NCI-H510A treated with DMSO at 0.1 percent for 48 hours (cell line): ENCODE results near the gene ADIPOQ.
"Not testable (repeated sequence)": the region's sequence is repeated elsewhere in the genome, so short reads cannot be mapped to it uniquely, and the experiment has no call there.

Experiments used
- DNase-seq: peaks from one replicate; lab custom pipeline; 2025; lab: John Stamatoyannopoulos, UW

ADIPOQ gene

DNA sequence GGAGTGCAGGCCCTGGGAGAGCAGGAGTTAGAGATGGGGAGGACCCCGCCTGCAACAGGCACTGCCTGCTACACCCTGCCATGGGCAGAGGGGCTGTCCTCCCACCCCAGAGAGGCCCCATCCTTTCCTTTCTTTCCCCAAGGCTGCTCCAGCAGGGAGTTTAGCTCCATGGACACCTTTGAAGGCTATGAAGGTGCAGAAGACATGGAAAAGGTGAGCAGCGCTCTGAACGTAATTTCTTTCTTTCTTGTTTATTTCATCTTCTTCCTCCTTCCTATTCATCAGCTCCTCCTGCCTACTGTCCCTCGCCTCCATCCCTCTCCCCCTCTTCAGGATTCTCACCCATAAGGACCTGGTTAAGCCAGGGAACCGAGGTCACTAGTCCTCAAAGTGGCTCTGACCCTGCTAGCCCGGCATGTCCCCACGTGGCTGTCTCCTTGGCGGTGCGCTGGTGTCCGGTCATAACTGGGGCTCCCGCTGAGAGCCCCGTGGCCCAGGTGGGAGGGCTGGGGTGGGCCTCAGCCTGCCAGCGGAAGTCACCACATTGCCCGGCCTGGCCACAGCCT lies 16.0 kb upstream of the ADIPOQ start:
- DNase-seq, result no peak

- peak; percentile 85 for DNase-seq
These were observed 15.3 kb upstream of the ADIPOQ start for GRCh38 chr3:186826976-186827857.

DNA sequence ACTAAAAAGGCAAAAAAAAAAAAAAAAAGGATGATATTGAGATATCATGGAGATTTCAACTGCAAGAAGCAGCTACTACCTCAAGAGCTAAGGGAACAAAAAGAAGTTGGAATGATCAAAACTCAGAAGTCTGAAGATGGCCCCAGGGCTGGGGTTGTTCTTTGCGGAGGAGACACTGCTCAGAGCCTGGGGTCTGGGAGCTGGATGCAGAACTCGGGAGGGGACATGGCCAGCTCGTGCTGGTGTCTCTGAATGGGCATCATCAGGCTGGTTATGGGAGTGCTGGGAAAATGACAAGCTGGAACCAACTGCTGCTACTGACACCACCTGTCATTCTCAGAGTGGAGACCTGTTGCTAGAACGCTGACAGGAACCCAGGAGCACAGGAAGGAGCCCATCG lies 14.2 kb upstream of the ADIPOQ start:
- DNase-seq, result no peak

DNA sequence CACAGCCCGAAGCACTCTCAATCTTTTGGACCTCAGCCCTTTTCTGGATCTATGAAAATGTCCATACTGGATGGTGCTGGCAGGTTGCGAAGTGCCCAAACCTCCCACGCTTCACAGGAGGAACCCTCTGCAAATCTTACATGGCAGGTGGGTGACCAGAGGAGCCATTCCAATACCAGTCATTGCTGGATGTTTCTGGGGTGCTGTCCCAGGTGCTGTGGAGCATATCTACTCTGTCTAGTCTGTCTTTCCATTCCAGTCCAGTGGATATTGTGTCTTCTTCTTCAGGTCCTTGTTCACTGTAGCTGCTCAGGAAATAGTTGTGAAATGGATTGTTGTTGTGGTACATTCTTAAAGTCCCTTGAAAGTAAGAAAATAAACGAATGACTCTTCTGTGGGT lies 10.7 kb upstream of the ADIPOQ start:
- DNase-seq, result no peak

GRCh38 chr3:186832276-186832675 lies 10.2 kb upstream of the ADIPOQ start:
- no peak for DNase-seq

DNA sequence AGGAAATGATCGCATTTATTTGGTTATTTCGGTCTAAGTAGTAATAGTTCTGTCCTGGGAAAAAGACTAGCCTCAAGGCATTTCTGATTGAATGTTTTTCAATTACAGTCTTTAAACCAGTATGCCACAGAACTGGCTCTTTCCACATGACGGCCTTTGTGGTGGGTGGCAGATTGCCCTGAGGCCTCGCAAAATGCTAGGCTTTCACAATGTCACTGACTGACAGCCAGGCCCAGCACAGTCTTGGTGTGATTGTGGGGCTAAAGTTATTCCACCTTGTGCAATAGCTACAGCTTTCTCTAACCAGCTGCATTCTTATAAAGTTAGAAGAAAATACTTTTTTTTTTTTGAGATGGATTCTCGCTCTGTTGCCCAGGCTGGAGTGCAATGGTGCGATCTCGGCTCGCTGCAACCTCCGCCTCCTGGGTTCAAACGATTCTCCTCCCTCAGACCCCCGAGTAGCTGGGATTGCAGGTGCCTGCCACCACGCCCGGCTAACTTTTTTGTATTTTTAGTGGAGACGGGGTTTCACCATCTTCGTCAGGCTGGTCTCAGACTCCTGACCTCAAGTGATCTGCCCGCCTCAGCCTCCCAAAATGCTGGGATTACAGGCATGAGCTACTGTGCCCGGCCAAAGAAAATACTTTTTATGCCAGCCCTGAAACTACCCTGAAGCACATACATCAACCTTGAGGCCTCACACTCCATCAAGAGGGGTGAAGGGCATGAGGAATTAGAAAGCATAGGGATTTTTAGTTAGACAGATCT lies 2.5 kb upstream of the ADIPOQ start:
- no peak for DNase-seq

GRCh38 chr3:186841620-186842019 lies 890 bp upstream of the ADIPOQ start:
- DNase-seq, result no peak

GRCh38 chr3:186843039-186843432 lies 526 bp downstream of the ADIPOQ start:
- no peak for DNase-seq

- DNase-seq, result no peak
These were observed 2.4 kb downstream of the ADIPOQ start for GRCh38 chr3:186844908-186845307.

DNA sequence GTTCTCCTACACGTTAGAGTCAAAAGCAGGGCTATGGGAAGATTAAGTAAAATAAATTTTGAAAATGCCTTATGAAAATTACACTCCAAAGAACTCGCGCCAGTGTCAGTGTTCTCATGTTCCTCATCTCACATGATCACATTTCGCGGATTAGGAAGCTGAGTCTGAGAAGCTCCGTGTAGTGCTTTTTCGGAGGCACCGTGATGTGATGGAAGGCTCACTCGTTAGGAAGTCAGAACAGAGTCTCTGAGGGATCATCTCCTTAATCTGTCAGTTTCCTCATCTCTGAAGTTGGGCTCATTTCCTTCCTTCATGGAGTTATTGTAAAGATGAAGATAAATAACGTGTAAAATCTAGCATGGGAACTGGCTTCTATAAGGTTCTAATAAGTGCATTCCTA lies 3.2 kb downstream of the ADIPOQ start:
- DNase-seq, result no peak

DNA sequence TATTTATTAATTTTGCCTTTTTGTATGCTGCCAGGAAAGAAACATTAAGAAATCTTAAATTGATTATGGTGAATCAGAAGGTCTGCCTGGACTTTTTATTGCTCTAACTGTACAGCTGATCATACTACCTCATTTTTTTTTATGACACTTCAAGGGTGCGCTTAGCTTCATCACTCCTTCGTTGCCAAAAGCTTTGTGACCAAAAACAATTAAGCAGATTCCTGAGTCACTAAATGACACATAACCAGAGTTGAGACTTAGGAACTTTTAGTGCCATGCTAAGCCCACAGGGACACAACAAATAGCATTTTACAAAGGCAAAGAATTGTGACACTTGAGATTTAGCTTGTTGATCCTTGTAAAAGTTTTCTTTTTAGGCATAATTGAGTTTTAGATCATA lies 4.9 kb downstream of the ADIPOQ start:
- no peak for DNase-seq

DNA sequence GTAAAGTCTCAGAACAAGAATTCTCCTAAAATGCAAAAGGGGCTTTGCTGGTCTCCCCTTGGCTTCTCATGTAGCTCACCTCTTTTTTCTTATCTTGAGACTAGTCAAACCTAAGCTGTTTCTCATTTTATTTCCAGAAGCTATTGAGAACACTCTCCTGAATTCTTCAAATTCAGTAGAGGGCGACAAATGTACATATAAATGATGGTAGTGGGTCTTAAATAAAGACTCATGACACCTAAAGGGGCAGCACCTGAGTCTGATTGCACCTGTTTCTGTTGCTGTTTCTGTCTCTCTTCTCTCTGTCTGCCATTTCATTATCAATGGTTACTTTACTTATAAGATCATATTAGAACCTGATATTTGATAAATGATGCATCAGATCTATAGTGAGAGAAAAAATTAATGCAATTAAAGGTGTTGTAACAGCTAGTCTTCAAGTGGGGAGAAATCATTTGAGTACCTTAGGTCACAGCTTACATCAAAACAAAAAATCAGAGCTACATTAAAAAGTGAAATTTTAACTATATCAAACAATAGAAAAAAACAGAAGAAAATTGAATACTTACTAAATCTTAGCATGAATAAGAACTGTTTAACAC lies 7.0 kb downstream of the ADIPOQ start:
- DNase-seq, result peak; percentile 52

GRCh38 chr3:186851835-186852234 lies 9.3 kb downstream of the ADIPOQ start:
- not testable (repeated sequence) for DNase-seq

- DNase-seq, result no peak
These were observed 10.5 kb downstream of the ADIPOQ start for GRCh38 chr3:186852994-186853393.

DNA sequence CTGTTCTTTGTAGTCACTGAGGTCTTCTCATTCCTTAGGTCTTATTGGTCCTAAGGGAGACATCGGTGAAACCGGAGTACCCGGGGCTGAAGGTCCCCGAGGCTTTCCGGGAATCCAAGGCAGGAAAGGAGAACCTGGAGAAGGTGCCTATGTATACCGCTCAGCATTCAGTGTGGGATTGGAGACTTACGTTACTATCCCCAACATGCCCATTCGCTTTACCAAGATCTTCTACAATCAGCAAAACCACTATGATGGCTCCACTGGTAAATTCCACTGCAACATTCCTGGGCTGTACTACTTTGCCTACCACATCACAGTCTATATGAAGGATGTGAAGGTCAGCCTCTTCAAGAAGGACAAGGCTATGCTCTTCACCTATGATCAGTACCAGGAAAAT lies 11.6 kb downstream of the ADIPOQ start:
- no peak for DNase-seq

GRCh38 chr3:186854954-186855353 lies 12.4 kb downstream of the ADIPOQ start:
- no peak for DNase-seq

DNA sequence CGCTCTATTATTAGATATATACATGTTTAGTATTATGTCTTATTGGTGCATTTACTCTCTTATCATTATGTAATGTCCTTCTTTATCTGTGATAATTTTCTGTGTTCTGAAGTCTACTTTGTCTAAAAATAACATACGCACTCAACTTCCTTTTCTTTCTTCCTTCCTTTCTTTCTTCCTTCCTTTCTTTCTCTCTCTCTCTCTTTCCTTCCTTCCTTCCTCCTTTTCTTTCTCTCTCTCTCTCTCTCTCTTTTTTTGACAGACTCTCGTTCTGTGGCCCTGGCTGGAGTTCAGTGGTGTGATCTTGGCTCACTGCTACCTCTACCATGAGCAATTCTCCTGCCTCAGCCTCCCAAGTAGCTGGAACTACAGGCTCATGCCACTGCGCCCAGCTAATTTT lies 15.2 kb downstream of the ADIPOQ start:
- DNase-seq, result no peak

DNA sequence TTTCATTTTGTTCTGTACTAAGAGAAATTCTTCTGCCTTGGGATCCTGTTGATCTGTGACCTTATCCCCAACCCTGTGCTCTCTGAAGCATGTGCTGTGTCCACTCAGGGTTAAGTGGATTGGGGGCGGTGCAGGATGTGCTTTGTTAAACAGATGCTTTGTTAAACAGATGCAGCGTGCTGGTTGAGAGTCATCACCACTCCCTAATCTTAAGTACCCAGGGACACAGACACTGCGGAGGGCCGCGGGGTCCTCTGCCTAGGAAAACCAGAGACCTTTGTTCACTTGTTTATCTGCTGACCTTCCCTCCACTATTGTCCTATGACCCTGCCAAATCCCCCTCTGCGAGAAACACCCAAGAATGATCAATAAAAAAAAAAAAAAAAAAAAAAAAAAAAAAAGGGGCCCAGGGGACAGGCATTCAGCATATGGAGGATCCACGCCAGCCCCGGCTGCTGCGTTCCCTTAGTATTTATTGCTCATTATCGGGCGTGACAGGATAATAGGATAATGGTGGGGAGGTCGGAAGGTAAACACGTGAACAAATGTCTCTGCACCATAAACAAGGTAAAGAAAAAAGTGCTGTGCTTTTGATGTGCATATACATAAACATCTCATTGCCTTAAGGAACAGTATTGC lies 22.8 kb downstream of the ADIPOQ start:
- not testable (repeated sequence) for DNase-seq

DNA sequence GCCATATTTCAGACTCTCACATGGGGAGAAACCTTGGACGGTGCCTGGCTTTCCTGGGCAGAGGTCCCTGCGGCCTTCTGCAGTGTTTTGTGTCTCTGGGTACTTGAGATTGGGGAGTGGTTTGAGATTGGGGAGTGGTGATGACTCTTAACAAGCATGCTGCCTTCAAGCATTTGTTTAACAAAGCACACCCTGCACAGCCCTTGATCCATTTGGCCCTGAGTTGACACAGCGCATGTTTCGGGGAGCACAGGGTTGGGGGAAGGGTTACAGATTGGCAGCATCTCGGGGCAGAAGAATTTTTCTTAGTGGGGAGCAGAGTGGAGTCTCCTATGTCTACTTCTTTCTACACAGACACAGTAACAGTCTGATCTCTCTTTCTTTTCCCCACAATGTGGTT lies 23.6 kb downstream of the ADIPOQ start:
- DNase-seq, result not testable (repeated sequence)

GRCh38 chr3:186869253-186870100 lies 27.0 kb downstream of the ADIPOQ start:
- no peak for DNase-seq
